Stimulated activated CD8-positive, alpha-beta memory T cell treated with anti-CD3 and anti-CD28 coated beads, Interleukin-4, amount 100 ng/mL, for 1 hour (primary cell): Measurements from ENCODE around the gene NCAPG2.

ENCODE experiments used
- DNase-seq, 2 donors: peaks; one replicate each; pipeline ENCODE4 v3.0.0-alpha.2; 2020; ENCODE audit warnings: low read depth in 2 of 2, low spot score in 1 of 2

The NCAPG2 gene

GRCh38 chr7:158602905-158603772 is 101.5 kb downstream of the NCAPG2 start:
- DNase-seq, result no peak

GRCh38 chr7:158602041-158602440 is 102.6 kb downstream of the NCAPG2 start:
- DNase-seq, result no peak

- DNase-seq, result no peak
Observed at GRCh38 chr7:158601090-158601489, 103.5 kb downstream of the NCAPG2 start.

GRCh38 chr7:158596745-158597144 is 107.9 kb downstream of the NCAPG2 start:
- no peak for DNase-seq

GRCh38 chr7:158596309-158596708 is 108.3 kb downstream of the NCAPG2 start:
- no peak for DNase-seq

- no peak for DNase-seq
Observed at GRCh38 chr7:158595068-158595467, 109.5 kb downstream of the NCAPG2 start.

- DNase-seq, result no peak
Observed at GRCh38 chr7:158592541-158592940, 112.1 kb downstream of the NCAPG2 start.

GRCh38 chr7:158591944-158592343 is 112.7 kb downstream of the NCAPG2 start:
- DNase-seq, result no peak

GRCh38 chr7:158590181-158590530 is 114.4 kb downstream of the NCAPG2 start:
- DNase-seq, result no peak

- no peak for DNase-seq
Observed at GRCh38 chr7:158589653-158590052, 115.0 kb downstream of the NCAPG2 start.

- no peak for DNase-seq
Observed at GRCh38 chr7:158588878-158589442, 115.6 kb downstream of the NCAPG2 start.

- DNase-seq, result no peak
Observed at GRCh38 chr7:158588085-158588877, 116.3 kb downstream of the NCAPG2 start.

GRCh38 chr7:158587162-158588084 is 117.2 kb downstream of the NCAPG2 start, which contains the start of gene PTPRN2:
Gene PTPRN2 (minus strand): TSS chr7:158587823.
- peak; percentile 7 to 24 for DNase-seq

GRCh38 chr7:158586499-158587161 is 118.0 kb downstream of the NCAPG2 start:
- no peak for DNase-seq

GRCh38 chr7:158585721-158586498 is 118.7 kb downstream of the NCAPG2 start:
- no peak for DNase-seq

- DNase-seq, result no peak
Observed at GRCh38 chr7:158584407-158584806, 120.2 kb downstream of the NCAPG2 start.

- DNase-seq, result no peak
Observed at GRCh38 chr7:158583810-158584209, 120.8 kb downstream of the NCAPG2 start.

- no peak for DNase-seq
Observed at GRCh38 chr7:158583143-158583542, 121.5 kb downstream of the NCAPG2 start.

GRCh38 chr7:158582089-158582456 is 122.5 kb downstream of the NCAPG2 start:
- DNase-seq, result no peak
